Chondrocyte (in vitro differentiated cells): ENCODE results near the gene DHX30. TPM values are rescaled to one million over a fixed set of nuclear protein-coding genes. Genes with fewer than 3 reads are reported as not detected.

ENCODE experiments used
- DNase-seq: peaks from one replicate; pipeline ENCODE4 v3.0.0; 2021; ENCODE audit warnings: mixed read lengths, low spot score
- H3K27ac Mint-ChIP-seq: one replicate; pipeline ENCODE4 v1.8.0; 2021; ENCODE audit warnings: mild to moderate bottlenecking, moderate library complexity, mixed read lengths; ENCODE audit not compliant: unreplicated experiment
- H3K27me3 Mint-ChIP-seq: 2 replicates; pipeline ENCODE4 v1.8.0; 2021; ENCODE audit warnings: low read depth, mixed read lengths
- H3K36me3 Mint-ChIP-seq: 2 replicates; pipeline ENCODE4 v1.8.0; 2021; ENCODE audit warnings: low read depth, mixed read lengths
- H3K4me1 Mint-ChIP-seq: 2 replicates; pipeline ENCODE4 v1.8.0; 2021; ENCODE audit warnings: low read depth, mild to moderate bottlenecking, mixed read lengths
- H3K4me3 Mint-ChIP-seq: one replicate; pipeline ENCODE4 v1.8.0; 2021; ENCODE audit warnings: mild to moderate bottlenecking, moderate library complexity, mixed read lengths; ENCODE audit not compliant: unreplicated experiment
- H3K9me3 Mint-ChIP-seq: 2 replicates; pipeline ENCODE4 v1.8.0; 2021; ENCODE audit warnings: low read depth, mixed read lengths
- total RNA-seq: library from RNA; stranded (reverse); gene quantifications from 3 replicates; pipeline ENCODE4 v1.2.1, GENCODE V29; 2021
- TF ChIP-seq, protein P1 (sequence below): fragments of 200-600 bp; sonication (generic); IDR thresholded peaks from 2 replicates; pipeline ENCODE4 v1.5.0; 2021; ENCODE audit warnings: antibody characterized with exemption, mild to moderate bottlenecking, moderate library complexity

The DHX30 gene
- total RNA-seq, 1 donor from 2014 or later = 44.8 TPM

DNA sequence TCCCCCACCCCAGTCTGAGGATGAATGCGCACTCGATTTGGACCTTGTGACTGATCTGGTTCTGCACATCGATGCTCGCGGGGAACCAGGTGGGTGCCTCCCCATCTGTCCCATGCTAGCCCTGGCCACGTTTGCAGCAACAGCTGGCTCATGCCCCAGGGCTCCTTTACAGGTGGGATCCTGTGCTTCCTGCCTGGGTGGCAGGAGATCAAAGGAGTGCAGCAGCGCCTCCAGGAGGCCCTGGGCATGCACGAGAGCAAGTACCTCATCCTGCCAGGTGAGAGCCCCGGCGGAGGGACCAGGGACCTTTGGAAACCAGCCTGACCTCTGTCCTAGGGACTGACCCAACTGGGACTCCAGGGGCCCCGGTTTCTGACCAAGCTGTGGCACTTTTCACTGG lies 44.3 kb downstream of the DHX30 start:
- Mint-ChIP-seq H3K4me1 (no peaks in the 10 kb centered on the region), H3K27me3 (no peaks in the 10 kb centered on the region), H3K36me3 (peaks cover 32% of the 10 kb centered on the region), H3K27ac (peak overlapping the region; percentile 49), H3K9me3 (no peaks in the 10 kb centered on the region), H3K4me3 (no peak overlapping the region)
- DNase-seq = no peak
- TF ChIP-seq, protein P1, sequence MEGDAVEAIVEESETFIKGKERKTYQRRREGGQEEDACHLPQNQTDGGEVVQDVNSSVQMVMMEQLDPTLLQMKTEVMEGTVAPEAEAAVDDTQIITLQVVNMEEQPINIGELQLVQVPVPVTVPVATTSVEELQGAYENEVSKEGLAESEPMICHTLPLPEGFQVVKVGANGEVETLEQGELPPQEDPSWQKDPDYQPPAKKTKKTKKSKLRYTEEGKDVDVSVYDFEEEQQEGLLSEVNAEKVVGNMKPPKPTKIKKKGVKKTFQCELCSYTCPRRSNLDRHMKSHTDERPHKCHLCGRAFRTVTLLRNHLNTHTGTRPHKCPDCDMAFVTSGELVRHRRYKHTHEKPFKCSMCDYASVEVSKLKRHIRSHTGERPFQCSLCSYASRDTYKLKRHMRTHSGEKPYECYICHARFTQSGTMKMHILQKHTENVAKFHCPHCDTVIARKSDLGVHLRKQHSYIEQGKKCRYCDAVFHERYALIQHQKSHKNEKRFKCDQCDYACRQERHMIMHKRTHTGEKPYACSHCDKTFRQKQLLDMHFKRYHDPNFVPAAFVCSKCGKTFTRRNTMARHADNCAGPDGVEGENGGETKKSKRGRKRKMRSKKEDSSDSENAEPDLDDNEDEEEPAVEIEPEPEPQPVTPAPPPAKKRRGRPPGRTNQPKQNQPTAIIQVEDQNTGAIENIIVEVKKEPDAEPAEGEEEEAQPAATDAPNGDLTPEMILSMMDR = no peak

DNA sequence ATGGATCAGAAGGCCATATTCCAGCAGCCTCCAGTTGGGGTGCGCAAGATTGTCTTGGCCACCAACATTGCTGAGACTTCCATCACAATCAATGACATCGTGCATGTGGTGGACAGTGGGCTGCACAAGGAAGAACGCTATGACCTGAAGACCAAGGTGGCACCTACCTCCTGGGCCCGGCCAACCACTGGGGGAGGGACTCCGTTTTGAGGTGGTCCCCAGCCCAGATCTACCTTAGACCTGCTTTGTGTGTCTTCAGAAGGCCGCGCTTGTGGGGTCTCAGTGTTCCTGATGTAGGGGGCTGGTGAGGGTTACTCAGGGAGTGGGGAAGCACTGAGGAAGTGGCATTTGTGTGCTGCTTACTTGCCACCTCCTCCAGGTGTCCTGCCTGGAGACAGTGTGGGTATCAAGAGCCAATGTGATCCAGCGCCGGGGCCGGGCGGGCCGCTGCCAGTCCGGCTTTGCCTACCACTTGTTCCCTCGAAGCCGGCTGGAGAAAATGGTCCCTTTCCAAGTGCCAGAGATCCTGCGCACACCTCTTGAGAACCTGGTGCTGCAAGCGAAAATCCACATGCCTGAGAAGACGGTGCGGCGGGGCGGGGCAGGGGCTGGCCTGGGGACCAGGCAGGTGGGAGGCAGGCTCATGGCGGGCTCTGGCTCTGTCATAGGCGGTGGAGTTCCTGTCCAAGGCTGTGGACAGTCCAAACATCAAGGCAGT lies 45.0 kb downstream of the DHX30 start:
- H3K4me1 Mint-ChIP-seq = no peaks in the 10 kb centered on the region
- TF ChIP-seq, protein P1 = no peak
- H3K4me3 Mint-ChIP-seq = no peak overlapping the region
- no peaks in the 10 kb centered on the region for H3K27me3 Mint-ChIP-seq
- H3K9me3 Mint-ChIP-seq = no peaks in the 10 kb centered on the region
- DNase-seq = no peak
- H3K27ac Mint-ChIP-seq = peak overlapping the region; percentile 22
- peaks cover 31% of the 10 kb centered on the region for H3K36me3 Mint-ChIP-seq

DNA sequence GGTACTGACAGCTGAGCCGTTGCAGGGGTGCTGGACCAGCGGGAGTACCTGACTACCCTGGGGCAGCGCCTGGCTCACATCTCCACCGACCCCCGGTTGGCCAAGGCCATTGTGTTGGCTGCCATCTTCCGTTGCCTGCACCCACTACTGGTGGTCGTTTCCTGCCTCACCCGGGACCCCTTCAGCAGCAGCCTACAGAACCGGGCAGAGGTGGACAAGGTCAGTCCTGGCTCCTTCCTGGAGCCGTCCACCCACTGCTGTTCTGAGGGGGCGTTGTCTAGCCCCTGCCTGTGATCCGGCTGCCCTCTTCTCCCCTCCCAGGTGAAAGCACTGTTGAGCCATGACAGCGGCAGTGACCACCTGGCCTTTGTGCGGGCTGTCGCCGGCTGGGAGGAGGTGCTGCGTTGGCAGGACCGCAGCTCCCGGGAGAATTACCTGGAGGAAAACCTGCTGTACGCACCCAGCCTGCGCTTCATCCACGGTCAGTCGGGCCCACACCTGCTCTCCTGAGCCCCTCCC lies 45.7 kb downstream of the DHX30 start:
- Mint-ChIP-seq H3K27me3 (no peaks in the 10 kb centered on the region), H3K9me3 (no peaks in the 10 kb centered on the region), H3K27ac (peak overlapping the region; percentile 22), H3K4me3 (no peak overlapping the region), H3K36me3 (peaks cover 28% of the 10 kb centered on the region), H3K4me1 (no peaks in the 10 kb centered on the region)
- TF ChIP-seq, protein P1 = no peak
- no peak for DNase-seq

DNA sequence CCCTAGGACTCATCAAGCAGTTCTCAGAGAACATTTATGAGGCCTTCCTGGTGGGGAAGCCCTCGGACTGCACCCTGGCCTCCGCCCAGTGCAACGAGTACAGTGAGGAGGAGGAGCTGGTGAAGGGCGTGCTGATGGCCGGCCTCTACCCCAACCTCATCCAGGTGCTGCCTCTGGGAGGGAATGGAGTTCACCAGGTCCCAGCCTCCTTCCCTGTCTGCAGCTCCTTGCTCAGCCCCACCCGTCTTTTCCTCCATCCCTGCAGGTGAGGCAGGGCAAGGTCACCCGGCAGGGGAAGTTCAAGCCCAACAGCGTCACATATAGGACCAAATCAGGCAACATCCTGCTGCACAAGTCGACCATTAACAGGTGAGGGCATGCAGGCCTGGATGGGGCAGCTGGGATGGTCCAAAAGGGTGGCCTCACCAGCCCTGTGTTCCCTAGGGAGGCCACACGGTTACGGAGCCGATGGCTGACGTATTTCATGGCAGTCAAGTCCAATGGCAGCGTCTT lies 46.3 kb downstream of the DHX30 start:
- H3K4me3 Mint-ChIP-seq = no peak overlapping the region
- H3K9me3 Mint-ChIP-seq = no peaks in the 10 kb centered on the region
- TF ChIP-seq, protein P1 = no peak
- no peaks in the 10 kb centered on the region for H3K27me3 Mint-ChIP-seq
- H3K36me3 Mint-ChIP-seq = peaks cover 28% of the 10 kb centered on the region
- no peaks in the 10 kb centered on the region for H3K4me1 Mint-ChIP-seq
- peak overlapping the region; percentile 18 for H3K27ac Mint-ChIP-seq
- no peak for DNase-seq

DNA sequence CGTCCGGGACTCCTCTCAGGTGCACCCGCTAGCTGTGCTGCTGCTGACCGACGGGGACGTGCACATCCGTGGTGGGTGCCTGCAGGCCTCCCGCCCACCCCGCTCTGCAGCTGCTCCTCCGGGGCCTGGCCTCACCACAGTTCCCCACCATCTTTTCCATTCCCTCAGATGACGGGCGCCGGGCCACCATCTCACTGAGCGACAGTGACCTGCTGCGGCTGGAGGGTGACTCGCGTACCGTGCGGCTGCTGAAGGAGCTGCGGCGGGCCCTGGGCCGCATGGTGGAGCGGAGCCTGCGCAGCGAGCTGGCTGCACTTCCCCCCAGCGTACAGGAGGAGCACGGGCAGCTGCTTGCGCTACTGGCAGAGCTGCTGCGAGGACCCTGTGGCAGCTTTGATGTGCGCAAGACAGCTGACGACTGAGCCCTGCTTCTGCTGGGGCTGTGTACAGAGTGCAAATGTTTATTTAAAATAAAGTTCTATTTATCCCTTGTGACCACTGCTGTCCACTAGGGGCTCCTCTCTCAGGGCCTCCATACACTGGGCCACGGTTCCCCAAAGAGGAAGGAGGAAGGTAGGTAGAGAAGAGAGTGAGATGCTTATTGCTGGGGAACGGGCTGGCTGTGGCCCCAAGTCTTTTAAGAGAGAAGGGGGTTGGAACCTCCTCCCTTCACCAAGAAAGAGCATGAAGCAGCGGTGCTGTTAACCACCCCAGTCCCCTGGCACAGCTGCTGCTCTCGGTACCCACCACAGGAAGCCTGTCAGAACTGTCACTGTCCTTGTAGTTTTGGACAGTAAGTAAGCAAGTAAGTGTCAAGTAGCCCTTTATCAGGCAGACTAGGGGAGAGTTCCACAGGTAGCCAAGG lies 47.0 kb downstream of the DHX30 start:
- TF ChIP-seq, protein P1 = peak; percentile 75
- no peak overlapping the region for H3K4me3 Mint-ChIP-seq
- no peaks in the 10 kb centered on the region for H3K4me1 Mint-ChIP-seq
- no peaks in the 10 kb centered on the region for H3K27me3 Mint-ChIP-seq
- no peaks in the 10 kb centered on the region for H3K9me3 Mint-ChIP-seq
- H3K36me3 Mint-ChIP-seq = peaks cover 25% of the 10 kb centered on the region
- H3K27ac Mint-ChIP-seq = peak overlapping the region; percentile 70
- DNase-seq = no peak
